HL-60 (cell line): ENCODE data around the gene PRM1.

Experiments used
- DNase-seq, 2 experiments: peaks; one replicate each; pipeline ENCODE4 v3.0.0-alpha.2; 2010 to 2020; ENCODE audit warnings: low read depth in 1 of 2, low spot score in 1 of 2
- H3K27ac ChIP-seq: fragments of 250-450 bp; sonication (Bioruptor Pico); replicated peaks from 2 replicates; pipeline ENCODE4 v1.5.1; 2020; ENCODE audit warnings: mild to moderate bottlenecking, moderate library complexity
- H3K27me3 ChIP-seq: fragments of 250-450 bp; sonication (Bioruptor Pico); 2 replicates; pipeline ENCODE4 v1.5.1; 2021; ENCODE audit warnings: mild to moderate bottlenecking, moderate library complexity; ENCODE audit not compliant: insufficient read depth, poor library complexity, severe bottlenecking
- H3K4me3 ChIP-seq: replicated peaks from 2 replicates; pipeline ENCODE4 v1.5.1; 2011; ENCODE audit warnings: mild to moderate bottlenecking, control low read depth, low read length; ENCODE audit not compliant: insufficient read depth
- CTCF ChIP-seq: IDR thresholded peaks from one replicate; pipeline ENCODE4 v1.5.1; 2011; ENCODE audit warnings: low read length, control low read depth, inconsistent platforms; ENCODE audit not compliant: insufficient read depth
- GABPA ChIP-seq: IDR thresholded peaks from 2 replicates; pipeline ENCODE4 v1.6.1; 2012; ENCODE audit warnings: low read depth
- POLR2AphosphoS5 ChIP-seq: IDR thresholded peaks from 2 replicates; pipeline ENCODE4 v1.6.1; 2012; ENCODE audit warnings: low read depth
- REST ChIP-seq: IDR thresholded peaks from 2 replicates; pipeline ENCODE4 v1.6.1; 2012; ENCODE audit warnings: low read depth; ENCODE audit not compliant: insufficient replicate concordance
- SPI1 ChIP-seq: IDR thresholded peaks from 2 replicates; pipeline ENCODE4 v1.6.1; 2012; ENCODE audit warnings: low read depth, mild to moderate bottlenecking, borderline replicate concordance

PRM1 gene

DNA sequence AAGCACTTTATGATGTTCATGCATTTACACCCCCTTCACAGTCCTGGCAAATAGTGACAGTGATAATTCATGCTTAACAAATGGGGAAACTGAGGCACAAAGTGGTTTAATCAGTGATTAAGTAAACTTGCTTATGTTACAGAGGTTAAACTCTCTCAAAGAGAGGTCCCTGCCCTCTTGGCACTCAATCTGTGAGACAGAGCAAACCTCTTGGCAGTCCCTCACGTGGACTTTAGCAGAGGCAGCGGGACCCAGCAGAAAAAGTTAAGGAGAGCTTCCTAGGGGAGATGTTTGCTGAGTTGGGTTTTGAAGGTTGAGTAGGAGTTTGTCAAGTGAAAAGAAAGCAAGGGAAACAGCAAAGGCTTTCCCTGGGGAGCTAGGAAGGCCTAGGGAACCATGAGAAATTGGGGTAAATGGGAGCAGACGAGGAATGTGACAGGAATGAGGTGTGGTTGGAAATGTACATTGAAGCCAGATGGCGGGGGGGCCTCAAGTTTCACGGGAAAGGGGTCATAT is 35.9 kb downstream of the PRM1 start:
- Histone ChIP-seq H3K27me3 (no peaks in the 10 kb centered on the region), H3K4me3 (no peak overlapping the region), H3K27ac (no peak overlapping the region)
- DNase-seq: no peak
- no peak for TF ChIP-seq SPI1
- no peak for TF ChIP-seq GABPA
- no peak for TF ChIP-seq REST
- TF ChIP-seq CTCF: no peak
- no peak for TF ChIP-seq POLR2AphosphoS5

DNA sequence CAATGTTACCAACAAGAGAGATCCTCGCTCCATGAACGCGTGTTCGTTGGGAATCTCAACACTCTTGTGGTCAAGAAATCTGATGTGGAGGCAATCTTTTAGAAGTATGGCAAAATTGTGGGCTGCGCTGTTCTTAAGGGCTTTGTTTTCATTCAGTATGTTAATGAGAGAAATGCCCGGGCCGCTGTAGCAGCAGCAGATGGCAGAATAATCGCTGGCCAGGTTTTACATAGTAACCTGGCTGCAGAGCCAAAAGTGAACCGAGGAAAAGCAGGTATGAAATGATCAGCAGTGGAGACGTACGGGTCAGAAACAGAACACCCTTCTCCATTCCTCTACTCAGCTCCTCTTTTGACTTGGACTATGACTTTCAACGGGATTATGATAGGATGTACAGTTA is 38.5 kb downstream of the PRM1 start:
- no peaks in the 10 kb centered on the region for H3K27me3 ChIP-seq
- no peak overlapping the region for H3K27ac ChIP-seq
- H3K4me3 ChIP-seq: no peak overlapping the region
- DNase-seq: no peak
- TF ChIP-seq CTCF: no peak
- TF ChIP-seq SPI1: no peak
- no peak for TF ChIP-seq REST
- no peak for TF ChIP-seq POLR2AphosphoS5
- no peak for TF ChIP-seq GABPA

- Histone ChIP-seq H3K27ac (no peak overlapping the region), H3K27me3 (no peaks in the 10 kb centered on the region), H3K4me3 (no peak overlapping the region)
- no peak for DNase-seq
- TF ChIP-seq SPI1 (no peak), REST (no peak), CTCF (no peak), GABPA (no peak), POLR2AphosphoS5 (no peak)
Measured at GRCh38 chr16:11241480-11242204, 39.5 kb downstream of the PRM1 start.
